GM23338 (cell line): ENCODE data around the gene IER2.

Source experiments
- CREB1 ChIP-seq: fragments of 250-450 bp; sonication (Bioruptor Pico); IDR thresholded peaks from 2 replicates; pipeline ENCODE4 v1.5.0; 2020; ENCODE audit warnings: low read depth, mild to moderate bottlenecking, moderate library complexity
- JUNB ChIP-seq: IDR thresholded peaks from one replicate; pipeline ENCODE4 v1.6.1; 2016; ENCODE audit warnings: antibody characterized with exemption; ENCODE audit not compliant: unreplicated experiment
- POLR2AphosphoS5 ChIP-seq: IDR thresholded peaks from 2 replicates; pipeline ENCODE4 v1.6.1; 2016; ENCODE audit warnings: antibody characterized with exemption, low read depth
- TF ChIP-seq, protein P1 (sequence below), 2 experiments: fragments of 200-600 bp in 1 of 2; sonication (generic) in 1 of 2; conservative IDR thresholded peaks; 2 replicates each; pipeline versions ENCODE4 v1.5.1 to v1.6.1; 2016 to 2017; ENCODE audit warnings: antibody characterized with exemption in 2 of 2, low read depth in 2 of 2, mild to moderate bottlenecking in 2 of 2, moderate library complexity in 1 of 2
- TF ChIP-seq, protein P2 (sequence below): IDR thresholded peaks from 2 replicates; pipeline ENCODE4 v1.6.1; 2016; ENCODE audit warnings: antibody characterized with exemption

DNA sequence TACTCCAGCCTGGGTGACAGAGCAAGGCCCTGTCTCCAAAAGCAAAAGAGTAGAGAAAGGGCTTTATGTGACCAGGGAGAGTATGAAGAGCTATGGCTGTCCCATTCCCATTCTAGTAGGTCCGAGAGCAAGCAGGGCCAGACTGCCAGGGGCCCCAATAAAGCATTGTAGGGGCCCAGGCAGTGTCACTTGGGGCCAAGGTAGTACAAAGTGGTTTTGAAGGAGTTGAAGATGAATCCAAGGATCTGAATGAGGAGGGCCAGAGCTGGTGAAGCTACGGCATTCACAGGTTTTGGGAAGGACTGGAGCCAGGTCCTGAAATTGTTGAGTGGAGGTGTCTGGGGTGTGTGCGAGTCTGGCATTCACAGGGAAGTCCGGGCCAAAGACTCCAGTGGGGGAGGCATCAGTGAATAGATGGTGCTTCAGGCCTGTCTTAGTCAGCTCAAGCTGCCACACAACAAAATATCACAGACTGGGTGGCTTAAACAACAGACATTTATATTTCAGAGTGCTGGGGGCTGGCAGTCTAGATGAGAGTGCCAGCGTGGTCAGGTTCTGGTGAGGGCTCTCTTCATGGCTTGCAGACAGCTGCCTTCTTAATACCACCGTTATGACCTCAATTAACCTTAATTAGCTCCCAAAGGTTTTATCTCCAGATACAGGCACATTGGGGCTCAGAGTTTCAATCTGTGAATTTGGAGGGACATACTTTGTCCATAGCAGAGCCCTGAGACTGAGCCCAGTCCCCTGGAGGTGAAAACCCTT, 22.2 kb upstream of the IER2 start:
- TF ChIP-seq, protein P1, sequence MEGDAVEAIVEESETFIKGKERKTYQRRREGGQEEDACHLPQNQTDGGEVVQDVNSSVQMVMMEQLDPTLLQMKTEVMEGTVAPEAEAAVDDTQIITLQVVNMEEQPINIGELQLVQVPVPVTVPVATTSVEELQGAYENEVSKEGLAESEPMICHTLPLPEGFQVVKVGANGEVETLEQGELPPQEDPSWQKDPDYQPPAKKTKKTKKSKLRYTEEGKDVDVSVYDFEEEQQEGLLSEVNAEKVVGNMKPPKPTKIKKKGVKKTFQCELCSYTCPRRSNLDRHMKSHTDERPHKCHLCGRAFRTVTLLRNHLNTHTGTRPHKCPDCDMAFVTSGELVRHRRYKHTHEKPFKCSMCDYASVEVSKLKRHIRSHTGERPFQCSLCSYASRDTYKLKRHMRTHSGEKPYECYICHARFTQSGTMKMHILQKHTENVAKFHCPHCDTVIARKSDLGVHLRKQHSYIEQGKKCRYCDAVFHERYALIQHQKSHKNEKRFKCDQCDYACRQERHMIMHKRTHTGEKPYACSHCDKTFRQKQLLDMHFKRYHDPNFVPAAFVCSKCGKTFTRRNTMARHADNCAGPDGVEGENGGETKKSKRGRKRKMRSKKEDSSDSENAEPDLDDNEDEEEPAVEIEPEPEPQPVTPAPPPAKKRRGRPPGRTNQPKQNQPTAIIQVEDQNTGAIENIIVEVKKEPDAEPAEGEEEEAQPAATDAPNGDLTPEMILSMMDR (conservative IDR thresholded peaks at IDR 0.05; ENCODE audit: low read depth in 2 of 2), result no peak
- TF ChIP-seq POLR2AphosphoS5, result no peak
- no peak for TF ChIP-seq JUNB
- TF ChIP-seq CREB1 (CRISPR knock-in tag), result no peak
- TF ChIP-seq, protein P2, sequence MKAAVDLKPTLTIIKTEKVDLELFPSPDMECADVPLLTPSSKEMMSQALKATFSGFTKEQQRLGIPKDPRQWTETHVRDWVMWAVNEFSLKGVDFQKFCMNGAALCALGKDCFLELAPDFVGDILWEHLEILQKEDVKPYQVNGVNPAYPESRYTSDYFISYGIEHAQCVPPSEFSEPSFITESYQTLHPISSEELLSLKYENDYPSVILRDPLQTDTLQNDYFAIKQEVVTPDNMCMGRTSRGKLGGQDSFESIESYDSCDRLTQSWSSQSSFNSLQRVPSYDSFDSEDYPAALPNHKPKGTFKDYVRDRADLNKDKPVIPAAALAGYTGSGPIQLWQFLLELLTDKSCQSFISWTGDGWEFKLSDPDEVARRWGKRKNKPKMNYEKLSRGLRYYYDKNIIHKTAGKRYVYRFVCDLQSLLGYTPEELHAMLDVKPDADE, result no peak
